ENCODE results near the gene RTRAF. TPM values are rescaled to one million over a fixed set of nuclear protein-coding genes. Genes with fewer than 3 reads are reported as not detected.

Gene RTRAF
- total RNA-seq, 1 donor from 2014 or later, result 185 TPM

- no peak for TF ChIP-seq CTCF (IDR thresholded peaks at IDR 0.05)
- Mint-ChIP-seq H3K4me3 (ENCODE audit: unreplicated experiment) (no peak overlapping the region), H3K4me1 (ENCODE audit: unreplicated experiment) (peaks cover 78% of the 10 kb centered on the region), H3K27me3 (ENCODE audit: unreplicated experiment) (no peaks in the 10 kb centered on the region), H3K36me3 (ENCODE audit: unreplicated experiment) (peaks cover 12% of the 10 kb centered on the region), H3K9me3 (ENCODE audit: unreplicated experiment) (no peaks in the 10 kb centered on the region), H3K27ac (ENCODE audit: unreplicated experiment) (no peak overlapping the region)
- no peak for DNase-seq (ENCODE audit: extremely low spot score, unreplicated experiment)
These were observed 58.8 kb downstream of the RTRAF start for GRCh38 chr14:52048116-52048515.

GRCh38 chr14:52048641-52049204 lies 59.4 kb downstream of the RTRAF start:
- Mint-ChIP-seq H3K4me1 (ENCODE audit: unreplicated experiment) (peaks cover 74% of the 10 kb centered on the region), H3K9me3 (ENCODE audit: unreplicated experiment) (no peaks in the 10 kb centered on the region), H3K27ac (ENCODE audit: unreplicated experiment) (peak overlapping the region; percentile 71), H3K27me3 (ENCODE audit: unreplicated experiment) (no peaks in the 10 kb centered on the region), H3K4me3 (ENCODE audit: unreplicated experiment) (no peak overlapping the region), H3K36me3 (ENCODE audit: unreplicated experiment) (peaks cover 18% of the 10 kb centered on the region)
- TF ChIP-seq CTCF (IDR thresholded peaks at IDR 0.05), result no peak
- no peak for DNase-seq (ENCODE audit: extremely low spot score, unreplicated experiment)

GRCh38 chr14:52049271-52049670 lies 59.9 kb downstream of the RTRAF start:
- H3K27me3 Mint-ChIP-seq (ENCODE audit: unreplicated experiment), result no peaks in the 10 kb centered on the region
- H3K36me3 Mint-ChIP-seq (ENCODE audit: unreplicated experiment), result peaks cover 24% of the 10 kb centered on the region
- H3K4me1 Mint-ChIP-seq (ENCODE audit: unreplicated experiment), result peaks cover 73% of the 10 kb centered on the region
- no peak for TF ChIP-seq CTCF (IDR thresholded peaks at IDR 0.05)
- no peak for DNase-seq (ENCODE audit: extremely low spot score, unreplicated experiment)
- H3K4me3 Mint-ChIP-seq (ENCODE audit: unreplicated experiment), result no peak overlapping the region
- H3K9me3 Mint-ChIP-seq (ENCODE audit: unreplicated experiment), result no peaks in the 10 kb centered on the region
- peak overlapping the region; percentile 71 for H3K27ac Mint-ChIP-seq (ENCODE audit: unreplicated experiment)

- DNase-seq (ENCODE audit: extremely low spot score, unreplicated experiment), result no peak
- TF ChIP-seq CTCF (IDR thresholded peaks at IDR 0.05), result no peak
- no peaks in the 10 kb centered on the region for H3K27me3 Mint-ChIP-seq (ENCODE audit: unreplicated experiment)
- no peaks in the 10 kb centered on the region for H3K9me3 Mint-ChIP-seq (ENCODE audit: unreplicated experiment)
- no peak overlapping the region for H3K4me3 Mint-ChIP-seq (ENCODE audit: unreplicated experiment)
- peak overlapping the region; percentile 71 for H3K27ac Mint-ChIP-seq (ENCODE audit: unreplicated experiment)
- H3K36me3 Mint-ChIP-seq (ENCODE audit: unreplicated experiment), result peaks cover 26% of the 10 kb centered on the region
- peaks cover 74% of the 10 kb centered on the region for H3K4me1 Mint-ChIP-seq (ENCODE audit: unreplicated experiment)
These were observed 60.6 kb downstream of the RTRAF start for GRCh38 chr14:52049721-52050588.

- Mint-ChIP-seq H3K4me1 (ENCODE audit: unreplicated experiment) (peaks cover 71% of the 10 kb centered on the region), H3K27me3 (ENCODE audit: unreplicated experiment) (no peaks in the 10 kb centered on the region), H3K36me3 (ENCODE audit: unreplicated experiment) (peaks cover 27% of the 10 kb centered on the region), H3K4me3 (ENCODE audit: unreplicated experiment) (no peak overlapping the region), H3K9me3 (ENCODE audit: unreplicated experiment) (no peaks in the 10 kb centered on the region), H3K27ac (ENCODE audit: unreplicated experiment) (no peak overlapping the region)
- no peak for TF ChIP-seq CTCF (IDR thresholded peaks at IDR 0.05)
- DNase-seq (ENCODE audit: extremely low spot score, unreplicated experiment), result no peak
These were observed 61.9 kb downstream of the RTRAF start for GRCh38 chr14:52051251-52051650.

Data from osteocyte (in vitro differentiated cells).